Ishikawa (cell line): Measurements from ENCODE around the gene RBM25.

Source experiments
- CREB1 ChIP-seq: IDR thresholded peaks from 2 replicates; pipeline ENCODE4 v1.6.1; 2012; ENCODE audit warnings: low read depth
- EGR1 ChIP-seq: IDR thresholded peaks from 2 replicates; pipeline ENCODE4 v1.6.1; 2012
- EP300 ChIP-seq: IDR thresholded peaks from 2 replicates; pipeline ENCODE4 v1.6.1; 2012; ENCODE audit warnings: borderline replicate concordance
- FOXM1 ChIP-seq: IDR thresholded peaks from 2 replicates; pipeline ENCODE4 v1.6.1; 2012; ENCODE audit warnings: low read depth, borderline replicate concordance
- MAX ChIP-seq: IDR thresholded peaks from 2 replicates; pipeline ENCODE4 v1.6.1; 2012
- NFIC ChIP-seq: IDR thresholded peaks from 2 replicates; pipeline ENCODE4 v1.6.1; 2012
- RAD21 ChIP-seq: IDR thresholded peaks from 2 replicates; pipeline ENCODE4 v1.6.1; 2012; ENCODE audit warnings: low read depth
- REST ChIP-seq: IDR thresholded peaks from 2 replicates; pipeline ENCODE4 v1.6.1; 2012; ENCODE audit warnings: low read depth, mild to moderate bottlenecking
- TAF1 ChIP-seq: IDR thresholded peaks from 2 replicates; pipeline ENCODE4 v1.6.1; 2012; ENCODE audit warnings: low read depth, mild to moderate bottlenecking
- TEAD4 ChIP-seq: IDR thresholded peaks from 2 replicates; pipeline ENCODE4 v1.6.1; 2012
- USF1 ChIP-seq: IDR thresholded peaks from 2 replicates; pipeline ENCODE4 v1.6.1; 2012
- YY1 ChIP-seq: IDR thresholded peaks from 2 replicates; pipeline ENCODE4 v1.6.1; 2012; ENCODE audit warnings: low read depth
- ZBTB7A ChIP-seq: IDR thresholded peaks from 2 replicates; pipeline ENCODE4 v1.6.1; 2012; ENCODE audit warnings: low read depth

- TF ChIP-seq TEAD4, result no peak
- no peak for TF ChIP-seq ZBTB7A
- no peak for TF ChIP-seq EP300
- no peak for TF ChIP-seq REST
- no peak for TF ChIP-seq YY1
- no peak for TF ChIP-seq TAF1
- TF ChIP-seq RAD21, result no peak
- TF ChIP-seq FOXM1, result no peak
- TF ChIP-seq USF1, result no peak
- TF ChIP-seq NFIC, result no peak
- no peak for TF ChIP-seq EGR1
- no peak for TF ChIP-seq CREB1
- no peak for TF ChIP-seq MAX
Measured at GRCh38 chr14:73047808-73048207, 10.5 kb upstream of the RBM25 start.
